HEK293T (cell line): ENCODE measurements around the gene BOD1L2.

ENCODE experiments used
- BHLHE40 ChIP-seq: fragments of 450-650 bp; IDR thresholded peaks from 2 replicates; pipeline ENCODE4 v1.6.1; 2016; ENCODE audit warnings: mild to moderate bottlenecking, moderate library complexity, borderline replicate concordance
- CTBP1 ChIP-seq: fragments of 450-650 bp; IDR thresholded peaks from 2 replicates; pipeline ENCODE4 v1.6.1; 2016; ENCODE audit warnings: borderline replicate concordance
- ELF4 ChIP-seq: fragments of 450-650 bp; IDR thresholded peaks from 2 replicates; pipeline ENCODE4 v1.6.1; 2017; ENCODE audit warnings: antibody characterized with exemption
- FOXA1 ChIP-seq: fragments of 450-650 bp; IDR thresholded peaks from 2 replicates; pipeline ENCODE4 v1.6.1; 2016; ENCODE audit warnings: mild to moderate bottlenecking
- FOXK2 ChIP-seq: fragments of 450-650 bp; IDR thresholded peaks from 2 replicates; pipeline ENCODE4 v1.6.1; 2016; ENCODE audit warnings: mild to moderate bottlenecking
- FOXM1 ChIP-seq: fragments of 450-650 bp; IDR thresholded peaks from 2 replicates; pipeline ENCODE4 v1.6.1; 2017; ENCODE audit warnings: mild to moderate bottlenecking, borderline replicate concordance
- HDGF ChIP-seq: fragments of 450-650 bp; IDR thresholded peaks from 2 replicates; pipeline ENCODE4 v1.6.1; 2017; ENCODE audit warnings: antibody characterized with exemption, borderline replicate concordance
- LEF1 ChIP-seq: fragments of 450-650 bp; IDR thresholded peaks from 2 replicates; pipeline ENCODE4 v1.6.1; 2017; ENCODE audit warnings: mild to moderate bottlenecking, borderline replicate concordance
- NFRKB ChIP-seq: fragments of 450-650 bp; IDR thresholded peaks from 2 replicates; pipeline ENCODE4 v1.6.1; 2016; ENCODE audit warnings: mild to moderate bottlenecking, moderate library complexity
- SP1 ChIP-seq: fragments of 450-650 bp; IDR thresholded peaks from 2 replicates; pipeline ENCODE4 v1.6.1; 2017
- SUZ12 ChIP-seq: fragments of 450-650 bp; IDR thresholded peaks from 2 replicates; pipeline ENCODE4 v1.6.1; 2016; ENCODE audit warnings: mild to moderate bottlenecking
- TARDBP ChIP-seq: fragments of 450-650 bp; IDR thresholded peaks from 2 replicates; pipeline ENCODE4 v1.6.1; 2016
- ZNF384 ChIP-seq: fragments of 450-650 bp; IDR thresholded peaks from 2 replicates; pipeline ENCODE4 v1.6.1; 2016

- TF ChIP-seq TARDBP (no peak), ELF4 (no peak), NFRKB (no peak), LEF1 (no peak), CTBP1 (no peak), HDGF (no peak), SUZ12 (no peak), SP1 (no peak), BHLHE40 (no peak), FOXA1 (no peak), FOXK2 (no peak), ZNF384 (no peak), FOXM1 (no peak)
These were observed 33.0 kb upstream of the BOD1L2 start for GRCh38 chr18:57113799-57114420.
